Nucleus accumbens (tissue), 56 donors: ENCODE data around the gene STX1B.
"Not testable (repeated sequence)": the region's sequence is repeated elsewhere in the genome, so short reads cannot be mapped to it uniquely, and the experiment has no call there.

ENCODE experiments used
- DNase-seq, 56 donors: peaks; one replicate each; lab custom pipeline; 2025; lab: John Stamatoyannopoulos, UW

STX1B gene

DNA sequence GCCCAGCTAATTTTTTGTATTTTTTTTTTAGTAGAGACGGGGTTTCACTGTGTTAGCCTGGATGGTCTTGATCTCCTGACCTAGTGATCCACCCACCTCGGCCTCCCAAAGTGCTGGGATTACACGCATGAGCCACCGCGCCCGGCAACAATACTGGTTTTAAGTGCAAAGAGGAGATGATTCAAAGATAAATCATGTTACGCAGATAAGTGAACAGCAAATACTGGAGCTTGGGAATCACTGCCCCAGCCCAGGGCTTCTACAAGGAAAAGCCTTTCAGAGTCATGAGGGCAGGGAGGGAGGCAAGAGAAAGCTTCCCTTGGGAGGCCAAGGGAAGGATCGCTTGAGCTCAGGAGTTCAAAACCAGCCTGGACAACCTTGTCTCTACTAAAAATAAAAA is 70.9 kb downstream of the STX1B start:
- not testable (repeated sequence) for DNase-seq
